Measurements from ENCODE around the gene PAX8. TPM values are rescaled to one million over a fixed set of nuclear protein-coding genes. Genes with fewer than 3 reads are reported as not detected.

Gene PAX8
- total and polyA plus RNA-seq, 2 experiments from 2014 or later = 0.16 TPM; not detected in 1

- H3K79me2 ChIP-seq = no peaks in the 10 kb centered on the region
- TF ChIP-seq EZH2 (IDR thresholded peaks at IDR 0.05; ENCODE audit: borderline replicate concordance) (no peak), EZH2phosphoT487 (IDR thresholded peaks at IDR 0.05; ENCODE audit: low read depth, severe bottlenecking, unreplicated experiment) (no peak), CTCF (IDR thresholded peaks at IDR 0.05; ENCODE audit: poor library complexity) (no peak)
- H3K36me3 ChIP-seq (replicated peaks; ENCODE audit: insufficient read depth, low read depth) = no peaks in the 10 kb centered on the region
- H3K9me2 ChIP-seq (replicated peaks; ENCODE audit: insufficient read depth) = no peaks in the 10 kb centered on the region
- no peak overlapping the region for H3K4me3 ChIP-seq
- no peaks in the 10 kb centered on the region for H3K27me3 ChIP-seq
- 86% methylated on average over 3 of the region's 3 CpGs for WGBS (ENCODE audit: low lambda C conversion rate, missing lambda C conversion rate)
- no peaks in the 10 kb centered on the region for H3K9me3 ChIP-seq (ENCODE audit: low read depth)
- peaks cover 9% of the 10 kb centered on the region for H3K4me1 ChIP-seq (ENCODE audit: insufficient read depth)
- no peak overlapping the region for H2AFZ ChIP-seq
- H3K27ac ChIP-seq = no peak overlapping the region
- no peaks in the 10 kb centered on the region for H4K20me1 ChIP-seq (ENCODE audit: insufficient read depth, poor library complexity, severe bottlenecking)
- DNase-seq (ENCODE audit: low spot score) = no peak
- H3K4me2 ChIP-seq = no peak overlapping the region
Measured at GRCh38 chr2:113245276-113245711, 33.4 kb downstream of the PAX8 start.

GRCh38 chr2:113242327-113242726 lies 36.4 kb downstream of the PAX8 start:
- H3K27ac ChIP-seq = no peak overlapping the region

GRCh38 chr2:113240915-113241911 lies 37.5 kb downstream of the PAX8 start:
- TF ChIP-seq EZH2 (IDR thresholded peaks at IDR 0.05; ENCODE audit: borderline replicate concordance) = no peak
- no peak for TF ChIP-seq EZH2phosphoT487 (IDR thresholded peaks at IDR 0.05; ENCODE audit: low read depth, severe bottlenecking, unreplicated experiment)
- no peak for TF ChIP-seq CTCF (IDR thresholded peaks at IDR 0.05; ENCODE audit: poor library complexity)

More at GRCh38 chr2:113242327-113242726, 36.4 kb downstream of the PAX8 start:
- peaks cover 16% of the 10 kb centered on the region for H3K4me1 ChIP-seq (ENCODE audit: insufficient read depth)
- no peaks in the 10 kb centered on the region for H3K9me2 ChIP-seq (replicated peaks; ENCODE audit: insufficient read depth)
- no peaks in the 10 kb centered on the region for H4K20me1 ChIP-seq (ENCODE audit: insufficient read depth, poor library complexity, severe bottlenecking)
- H3K4me2 ChIP-seq = no peak overlapping the region
- H2AFZ ChIP-seq = no peak overlapping the region
- no peaks in the 10 kb centered on the region for H3K36me3 ChIP-seq (replicated peaks; ENCODE audit: insufficient read depth, low read depth)
- H3K9me3 ChIP-seq (ENCODE audit: low read depth) = no peaks in the 10 kb centered on the region
- no peak for DNase-seq (ENCODE audit: low spot score)
- no peaks in the 10 kb centered on the region for H3K79me2 ChIP-seq
- H3K4me3 ChIP-seq = no peak overlapping the region
- TF ChIP-seq EZH2 (IDR thresholded peaks at IDR 0.05; ENCODE audit: borderline replicate concordance) (no peak), CTCF (IDR thresholded peaks at IDR 0.05; ENCODE audit: poor library complexity) (no peak), EZH2phosphoT487 (IDR thresholded peaks at IDR 0.05; ENCODE audit: low read depth, severe bottlenecking, unreplicated experiment) (no peak)
- no peaks in the 10 kb centered on the region for H3K27me3 ChIP-seq
- 91% methylated on average over 6 of the region's 6 CpGs for WGBS (ENCODE audit: low lambda C conversion rate, missing lambda C conversion rate)

More at GRCh38 chr2:113240915-113241911, 37.5 kb downstream of the PAX8 start:
- no peak overlapping the region for H3K4me2 ChIP-seq
- no peaks in the 10 kb centered on the region for H3K79me2 ChIP-seq
- no peak overlapping the region for H3K4me3 ChIP-seq
- H3K4me1 ChIP-seq (ENCODE audit: insufficient read depth) = peaks cover 16% of the 10 kb centered on the region
- DNase-seq (ENCODE audit: low spot score) = peak; percentile 90
- H3K9me2 ChIP-seq (replicated peaks; ENCODE audit: insufficient read depth) = no peaks in the 10 kb centered on the region
- H3K9me3 ChIP-seq (ENCODE audit: low read depth) = no peaks in the 10 kb centered on the region
- no peaks in the 10 kb centered on the region for H3K27me3 ChIP-seq
- H4K20me1 ChIP-seq (ENCODE audit: insufficient read depth, poor library complexity, severe bottlenecking) = no peaks in the 10 kb centered on the region
- 70% methylated on average over 18 of the region's 18 CpGs for WGBS (ENCODE audit: low lambda C conversion rate, missing lambda C conversion rate)
- no peak overlapping the region for H2AFZ ChIP-seq
- peak overlapping the region; percentile 91 for H3K27ac ChIP-seq
- H3K36me3 ChIP-seq (replicated peaks; ENCODE audit: insufficient read depth, low read depth) = no peaks in the 10 kb centered on the region

All from hepatocyte (in vitro differentiated cells).